Measurements from ENCODE around the gene BRD4.

DNA sequence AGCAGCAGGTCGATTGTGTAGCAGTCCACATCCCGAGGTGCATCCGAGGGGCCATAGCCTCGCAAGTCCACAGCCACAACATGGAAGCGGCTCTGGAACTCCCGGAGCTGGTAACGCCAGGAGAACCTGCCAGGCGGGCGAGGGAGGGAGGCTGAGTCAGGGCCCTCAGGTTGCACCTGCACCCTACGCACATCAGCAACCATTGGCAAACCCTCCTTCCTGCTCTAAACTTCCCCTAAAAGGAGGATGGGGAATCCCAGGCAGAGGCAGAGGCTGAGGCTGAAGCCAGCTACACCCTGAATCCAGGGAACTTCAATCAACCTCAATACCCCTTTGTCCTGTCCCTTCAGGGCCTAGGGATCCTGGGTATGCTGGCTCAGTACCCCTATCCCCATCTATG lies 101.1 kb downstream of the BRD4 start:
- TF ChIP-seq, protein P1, sequence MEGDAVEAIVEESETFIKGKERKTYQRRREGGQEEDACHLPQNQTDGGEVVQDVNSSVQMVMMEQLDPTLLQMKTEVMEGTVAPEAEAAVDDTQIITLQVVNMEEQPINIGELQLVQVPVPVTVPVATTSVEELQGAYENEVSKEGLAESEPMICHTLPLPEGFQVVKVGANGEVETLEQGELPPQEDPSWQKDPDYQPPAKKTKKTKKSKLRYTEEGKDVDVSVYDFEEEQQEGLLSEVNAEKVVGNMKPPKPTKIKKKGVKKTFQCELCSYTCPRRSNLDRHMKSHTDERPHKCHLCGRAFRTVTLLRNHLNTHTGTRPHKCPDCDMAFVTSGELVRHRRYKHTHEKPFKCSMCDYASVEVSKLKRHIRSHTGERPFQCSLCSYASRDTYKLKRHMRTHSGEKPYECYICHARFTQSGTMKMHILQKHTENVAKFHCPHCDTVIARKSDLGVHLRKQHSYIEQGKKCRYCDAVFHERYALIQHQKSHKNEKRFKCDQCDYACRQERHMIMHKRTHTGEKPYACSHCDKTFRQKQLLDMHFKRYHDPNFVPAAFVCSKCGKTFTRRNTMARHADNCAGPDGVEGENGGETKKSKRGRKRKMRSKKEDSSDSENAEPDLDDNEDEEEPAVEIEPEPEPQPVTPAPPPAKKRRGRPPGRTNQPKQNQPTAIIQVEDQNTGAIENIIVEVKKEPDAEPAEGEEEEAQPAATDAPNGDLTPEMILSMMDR (IDR thresholded peaks at IDR 0.05 in 2 of 3, conservative IDR thresholded peaks at IDR 0.05 in 1 of 3; ENCODE audit: control insufficient read depth in 2 of 3, extremely low read depth in 1 of 3, insufficient read depth in 1 of 3, low read depth in 3 of 3, low read length in 3 of 3): no peak
- TF ChIP-seq POLR2A (IDR thresholded peaks at IDR 0.05; ENCODE audit: low read depth, low read length) (no peak), FOXK2 (IDR thresholded peaks at IDR 0.05) (no peak), SP1 (IDR thresholded peaks at IDR 0.05; ENCODE audit: low read depth, low read length) (no peak), CREB1 (IDR thresholded peaks at IDR 0.05; ENCODE audit: low read depth) (no peak), MXI1 (IDR thresholded peaks at IDR 0.05; ENCODE audit: low read depth, low read length) (no peak), HDGF (IDR thresholded peaks at IDR 0.05) (no peak), EZH2 (IDR thresholded peaks at IDR 0.05; ENCODE audit: borderline replicate concordance, control insufficient read depth, low read depth, low read length) (no peak), SMAD1 (IDR thresholded peaks at IDR 0.05; ENCODE audit: low read depth, partially characterized antibody) (no peak), YBX1 (IDR thresholded peaks at IDR 0.05) (no peak), YY1 (IDR thresholded peaks at IDR 0.05; ENCODE audit: low read depth, low read length) (no peak)
- TF ChIP-seq, protein P2, sequence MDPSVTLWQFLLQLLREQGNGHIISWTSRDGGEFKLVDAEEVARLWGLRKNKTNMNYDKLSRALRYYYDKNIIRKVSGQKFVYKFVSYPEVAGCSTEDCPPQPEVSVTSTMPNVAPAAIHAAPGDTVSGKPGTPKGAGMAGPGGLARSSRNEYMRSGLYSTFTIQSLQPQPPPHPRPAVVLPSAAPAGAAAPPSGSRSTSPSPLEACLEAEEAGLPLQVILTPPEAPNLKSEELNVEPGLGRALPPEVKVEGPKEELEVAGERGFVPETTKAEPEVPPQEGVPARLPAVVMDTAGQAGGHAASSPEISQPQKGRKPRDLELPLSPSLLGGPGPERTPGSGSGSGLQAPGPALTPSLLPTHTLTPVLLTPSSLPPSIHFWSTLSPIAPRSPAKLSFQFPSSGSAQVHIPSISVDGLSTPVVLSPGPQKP (IDR thresholded peaks at IDR 0.05; ENCODE audit: low read depth, low read length): no peak
